Measurements from ENCODE around the gene CDC42BPB.

GRCh38 chr14:102954081-102954789, 103.1 kb downstream of the CDC42BPB start:
- no peak for TF ChIP-seq CTCF (conservative IDR thresholded peaks at IDR 0.05; ENCODE audit: low read depth, low read length)
- TF ChIP-seq MAFK (IDR thresholded peaks at IDR 0.05; ENCODE audit: low read depth, low read length): no peak
- no peak for TF ChIP-seq POLR2A (IDR thresholded peaks at IDR 0.05; ENCODE audit: low read depth, low read length)
- TF ChIP-seq RCOR1 (IDR thresholded peaks at IDR 0.05; ENCODE audit: insufficient replicate concordance, low read length): no peak
